Psoas muscle (tissue), 8 donors: ENCODE results near the gene WDR1. TPM values are rescaled to one million over a fixed set of nuclear protein-coding genes. Genes with fewer than 3 reads are reported as not detected.

ENCODE experiments used
- ATAC-seq, 4 donors: fragments of 200-7000 bp; cut with Tn5 transposase; one replicate each; pipeline ENCODE4 v1.9.1; 2020; ENCODE audit warnings: moderate library complexity in 3 of 4, mild to moderate bottlenecking in 2 of 4
- DNase-seq, 2 donors: peaks; one replicate each; pipeline ENCODE4 v3.0.0-alpha.2; 2020
- H3K27ac ChIP-seq: fragments of 200-600 bp; one replicate; pipeline ENCODE4 v1.8.0; 2022
- H3K27me3 ChIP-seq, 3 donors: fragments of 200-600 bp in 1 of 3; one replicate each; pipeline versions ENCODE4 v1.6.1 to v1.8.0; 2013 to 2022; ENCODE audit warnings: low read length in 2 of 3, mild to moderate bottlenecking in 2 of 3, moderate library complexity in 1 of 3; ENCODE audit not compliant: insufficient read depth in 3 of 3
- H3K36me3 ChIP-seq, 2 donors: fragments of 200-600 bp in 1 of 2; one replicate each; pipeline versions ENCODE4 v1.6.1 to v1.8.0; 2013 to 2022; ENCODE audit warnings: low read depth in 1 of 2, mild to moderate bottlenecking in 1 of 2, moderate library complexity in 1 of 2; ENCODE audit not compliant: insufficient read depth in 1 of 2
- H3K4me1 ChIP-seq: fragments of 200-600 bp; one replicate; pipeline ENCODE4 v1.8.0; 2022
- H3K4me3 ChIP-seq: fragments of 200-600 bp; one replicate; pipeline ENCODE4 v1.8.0; 2022; ENCODE audit warnings: mild to moderate bottlenecking
- H3K9me3 ChIP-seq: fragments of 200-600 bp; one replicate; pipeline ENCODE4 v1.8.0; 2022
- WGBS, 3 donors: extraction: QIAGEN DNeasy Blood & Tissue Kit; methylation state at CpG; one replicate each; pipeline versions ENCODE4 v1.1.6 to v1.1.7; 2013; 5-methylcytosine and 5-hydroxymethylcytosine counted together
- intact Hi-C, 2 donors: fragments of 100-400 bp; cut with DNase I; formaldehyde crosslinking; loops; one replicate each; pipeline versions ENCODE4 v1.11.0 to v1.14.2; 2022
- polyA plus RNA-seq, 3 donors: library from polyadenylated mRNA; stranded (reverse); fragments of 200-250 nt; gene quantifications; one replicate each; pipeline ENCODE4 v1.2.3, GENCODE V29; 2013
- total RNA-seq, 4 donors: library from RNA; stranded (reverse); fragmentation: NEBNext Ultra II Directional in 2 of 4; extraction: Animal tissue kit (Norgen Biotek cat#: 25700) in 2 of 4; gene quantifications; one replicate each; pipeline versions ENCODE4 v1.2.1 to v1.2.4, GENCODE V29; 2021 to 2023
- TF ChIP-seq, protein P1 (sequence below): fragments of 200-600 bp; IDR thresholded peaks from one replicate; pipeline ENCODE4 v1.8.0; 2022; ENCODE audit warnings: antibody characterized with exemption
- donor health status: healthy with polysubstance abuse.
- donor health status: DM: no; HTN: no; CAD: no; lungs with moderate emphysema.
- donor health status: Bipolar disorder and iron deficiency.
- donor health status: healthy.
- donor health status: DM: yes; HTN: yes; CAD: no.
- donor health status: DM: no; HTN: no; CAD: no.
- donor health status: DM: no; HTN: no; CAD: no.
- donor health status: DM: yes; HTN: yes; CAD: no.

The WDR1 gene
- total and polyA plus RNA-seq, 7 donors = 55.6 to 273 (median 106) TPM

DNA sequence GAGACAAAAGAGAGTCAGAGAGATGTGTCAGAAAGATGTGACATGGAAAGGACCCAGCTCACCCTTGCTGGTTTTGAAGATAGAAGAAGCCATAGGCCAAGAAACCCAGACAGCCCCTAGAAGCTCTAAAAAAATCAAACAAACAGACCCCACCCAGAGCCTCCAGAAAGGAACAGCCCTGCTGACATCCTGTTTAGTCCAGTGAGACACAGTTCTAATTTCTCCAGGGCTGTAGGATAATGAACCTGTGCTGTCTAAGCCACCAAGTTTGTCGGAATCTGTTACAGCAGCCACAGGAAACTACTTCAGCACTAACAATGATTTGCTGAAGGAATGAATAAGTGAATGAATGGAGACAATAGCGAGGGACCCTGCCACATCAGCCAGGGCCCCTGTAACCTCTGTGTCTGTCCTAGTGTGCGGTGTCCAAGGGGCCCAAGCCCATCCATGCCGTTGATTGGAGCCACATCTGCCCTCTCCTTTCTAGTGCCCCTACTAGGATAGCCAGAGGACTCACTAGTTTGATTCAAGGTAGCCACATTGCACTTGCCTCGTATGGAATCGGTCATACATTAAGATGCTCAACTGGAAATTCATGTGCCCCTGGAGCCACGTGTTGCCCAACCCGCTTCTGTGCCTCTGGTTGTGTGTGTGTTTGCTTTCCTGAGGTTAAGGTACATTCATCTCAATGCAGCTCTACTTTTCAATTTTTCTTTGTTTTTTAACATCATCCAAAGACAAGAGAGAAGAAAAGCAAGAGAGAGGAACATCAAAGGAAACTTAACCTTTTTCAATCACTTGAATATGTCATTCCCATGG is 62.8 kb downstream of the WDR1 start:
- intact Hi-C loops = no loop called here
- Histone ChIP-seq H3K4me1 (no peaks in the 10 kb centered on the region), H3K27me3 (no peaks in the 10 kb centered on the region), H3K27ac (peak overlapping the region; percentile 15), H3K36me3 (no peaks in the 10 kb centered on the region), H3K4me3 (no peak overlapping the region), H3K9me3 (no peaks in the 10 kb centered on the region)
- 87 to 89% (median 87%) methylated on average over 8 of the region's 8 CpGs for WGBS, 3 donors
- no peak for ATAC-seq
- TF ChIP-seq, protein P1, sequence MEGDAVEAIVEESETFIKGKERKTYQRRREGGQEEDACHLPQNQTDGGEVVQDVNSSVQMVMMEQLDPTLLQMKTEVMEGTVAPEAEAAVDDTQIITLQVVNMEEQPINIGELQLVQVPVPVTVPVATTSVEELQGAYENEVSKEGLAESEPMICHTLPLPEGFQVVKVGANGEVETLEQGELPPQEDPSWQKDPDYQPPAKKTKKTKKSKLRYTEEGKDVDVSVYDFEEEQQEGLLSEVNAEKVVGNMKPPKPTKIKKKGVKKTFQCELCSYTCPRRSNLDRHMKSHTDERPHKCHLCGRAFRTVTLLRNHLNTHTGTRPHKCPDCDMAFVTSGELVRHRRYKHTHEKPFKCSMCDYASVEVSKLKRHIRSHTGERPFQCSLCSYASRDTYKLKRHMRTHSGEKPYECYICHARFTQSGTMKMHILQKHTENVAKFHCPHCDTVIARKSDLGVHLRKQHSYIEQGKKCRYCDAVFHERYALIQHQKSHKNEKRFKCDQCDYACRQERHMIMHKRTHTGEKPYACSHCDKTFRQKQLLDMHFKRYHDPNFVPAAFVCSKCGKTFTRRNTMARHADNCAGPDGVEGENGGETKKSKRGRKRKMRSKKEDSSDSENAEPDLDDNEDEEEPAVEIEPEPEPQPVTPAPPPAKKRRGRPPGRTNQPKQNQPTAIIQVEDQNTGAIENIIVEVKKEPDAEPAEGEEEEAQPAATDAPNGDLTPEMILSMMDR = no peak
- DNase-seq = no peak

DNA sequence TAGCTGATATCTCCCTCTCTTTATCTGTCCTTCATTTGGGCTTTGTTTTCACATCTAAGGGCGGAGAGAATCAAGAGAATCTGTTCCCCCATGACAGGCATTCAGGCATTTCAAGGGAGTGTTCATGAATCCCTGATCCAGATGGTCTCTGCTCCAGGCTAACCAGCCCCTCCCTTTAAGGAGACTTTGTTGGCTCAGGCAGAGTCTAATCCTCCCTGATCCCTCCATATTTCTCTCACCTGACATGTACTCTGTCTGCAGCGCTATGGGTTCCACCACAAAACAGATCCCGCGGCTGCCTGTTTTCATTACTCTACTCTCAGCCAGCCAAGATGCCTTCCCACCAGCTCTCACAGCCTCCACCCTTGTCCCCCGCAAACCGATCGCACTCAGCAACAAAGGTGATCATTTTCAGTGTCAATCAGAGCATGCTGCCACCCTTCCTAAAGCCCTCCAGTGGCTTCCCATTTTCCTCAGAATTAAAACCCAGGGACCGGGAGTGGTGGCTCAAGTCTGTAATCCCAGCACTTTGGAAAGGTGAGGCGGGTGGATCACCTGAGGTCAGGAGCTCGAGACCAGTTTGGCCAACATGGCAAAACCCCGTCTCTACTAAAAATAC is 65.0 kb downstream of the WDR1 start:
- 75 to 84% (median 81%) methylated on average over 11 of the region's 11 CpGs for WGBS, 3 donors
- H3K36me3 ChIP-seq = no peaks in the 10 kb centered on the region

DNA sequence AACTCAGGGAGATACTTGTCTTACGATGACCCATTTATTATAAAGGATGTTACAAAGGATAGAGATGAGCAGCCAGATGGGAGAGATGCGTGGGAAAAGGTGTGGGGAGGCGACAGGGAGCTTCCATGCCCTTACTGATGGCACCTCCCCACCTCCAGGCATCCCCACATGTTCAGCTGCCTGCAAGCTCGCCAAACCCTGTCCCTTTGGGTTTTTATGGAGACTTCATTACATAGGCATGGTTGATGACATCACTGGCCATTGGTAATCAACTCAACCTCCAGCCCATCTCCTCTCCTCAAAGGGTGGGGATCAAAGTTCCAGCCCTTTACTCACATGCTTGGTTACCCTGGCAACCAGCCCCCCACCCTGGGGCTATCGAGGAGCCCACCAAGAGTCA is 65.9 kb downstream of the WDR1 start:
- WGBS, 3 donors = 78 to 84% (median 83%) methylated on average over 5 of the region's 5 CpGs
- H3K27ac ChIP-seq = no peak overlapping the region
- intact Hi-C loops = no loop called here
- no peaks in the 10 kb centered on the region for H3K9me3 ChIP-seq
- H3K36me3 ChIP-seq = no peaks in the 10 kb centered on the region
- no peaks in the 10 kb centered on the region for H3K4me1 ChIP-seq
- ATAC-seq = no peak
- DNase-seq = no peak
- H3K4me3 ChIP-seq = no peak overlapping the region
- no peaks in the 10 kb centered on the region for H3K27me3 ChIP-seq
- TF ChIP-seq, protein P1 = no peak

More for the DNA sequence above, 65.0 kb downstream of the WDR1 start:
- H3K27me3 ChIP-seq = no peaks in the 10 kb centered on the region
- H3K4me3 ChIP-seq = no peak overlapping the region
- no peak for ATAC-seq
- TF ChIP-seq, protein P1 = no peak
- no peaks in the 10 kb centered on the region for H3K9me3 ChIP-seq
- DNase-seq = no peak
- intact Hi-C loops = no loop called here
- no peaks in the 10 kb centered on the region for H3K4me1 ChIP-seq
- H3K27ac ChIP-seq = no peak overlapping the region

DNA sequence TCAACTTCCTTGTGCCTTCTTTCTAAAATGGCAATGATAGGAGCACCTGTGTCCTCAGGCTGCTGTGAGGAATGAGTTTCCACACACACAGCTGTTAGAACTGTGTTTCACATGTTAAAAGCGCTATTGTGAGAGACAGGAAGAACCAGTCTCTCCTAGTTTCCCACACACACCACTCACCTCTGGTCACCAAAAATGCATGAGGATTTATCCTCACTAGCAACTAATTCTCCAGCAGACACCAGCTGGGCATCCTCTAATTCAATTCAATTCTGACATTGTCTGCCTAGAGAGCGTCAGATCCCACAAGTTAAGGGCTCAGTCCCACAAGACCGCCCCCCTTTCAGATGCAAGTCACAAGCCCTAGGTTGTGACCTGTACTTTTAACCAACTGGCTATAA is 66.3 kb downstream of the WDR1 start:
- no peak overlapping the region for H3K27ac ChIP-seq
- H3K36me3 ChIP-seq = no peaks in the 10 kb centered on the region
- no peaks in the 10 kb centered on the region for H3K27me3 ChIP-seq
- ATAC-seq = no peak
- TF ChIP-seq, protein P1 = no peak
- H3K4me3 ChIP-seq = no peak overlapping the region
- H3K9me3 ChIP-seq = no peaks in the 10 kb centered on the region
- no peaks in the 10 kb centered on the region for H3K4me1 ChIP-seq
- intact Hi-C loops = no loop called here
- 84 to 93% (median 92%) methylated on average over 3 of the region's 3 CpGs for WGBS, 3 donors
- no peak for DNase-seq
